Keratinocyte (primary cell): ENCODE measurements around the gene ZNF653.
"Not testable (repeated sequence)": the region's sequence is repeated elsewhere in the genome, so short reads cannot be mapped to it uniquely, and the experiment has no call there.

ENCODE experiments used
- EZH2 ChIP-seq: IDR thresholded peaks from one replicate; pipeline ENCODE4 v1.6.1; 2012; ENCODE audit warnings: inconsistent platforms, mild to moderate bottlenecking, low read length, moderate library complexity
- TF ChIP-seq, protein P1 (sequence below), 3 experiments: IDR thresholded peaks in 1 of 3; conservative IDR thresholded peaks in 1 of 3; optimal IDR thresholded peaks in 1 of 3; 2 replicates in 2 of 3; 3 replicates in 1 of 3; pipeline versions ENCODE3 to v1.5.1; 2011; ENCODE audit warnings: low read length in 3 of 3, mild to moderate bottlenecking in 3 of 3, moderate library complexity in 2 of 3, control low read depth in 1 of 3, inconsistent platforms in 1 of 3; ENCODE audit not compliant: insufficient read depth in 2 of 3; ENCODE audit errors: extremely low read depth in 1 of 3

DNA sequence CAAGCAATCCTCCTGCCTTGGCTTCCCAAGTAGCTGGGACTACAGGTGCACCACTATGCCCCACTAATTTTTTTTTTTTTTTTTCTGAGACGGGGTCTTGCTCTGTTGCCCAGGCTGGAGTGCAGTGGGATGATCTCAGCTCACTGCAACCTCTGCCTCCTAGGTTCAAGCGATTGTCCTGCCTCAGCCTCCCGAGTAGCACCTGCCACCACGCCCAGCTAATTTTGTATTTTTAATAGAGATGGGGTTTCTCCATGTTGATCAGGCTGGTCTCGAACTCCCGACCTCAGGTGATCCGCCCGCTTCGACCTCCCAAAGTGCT is 50.4 kb downstream of the ZNF653 start:
- TF ChIP-seq, protein P1, sequence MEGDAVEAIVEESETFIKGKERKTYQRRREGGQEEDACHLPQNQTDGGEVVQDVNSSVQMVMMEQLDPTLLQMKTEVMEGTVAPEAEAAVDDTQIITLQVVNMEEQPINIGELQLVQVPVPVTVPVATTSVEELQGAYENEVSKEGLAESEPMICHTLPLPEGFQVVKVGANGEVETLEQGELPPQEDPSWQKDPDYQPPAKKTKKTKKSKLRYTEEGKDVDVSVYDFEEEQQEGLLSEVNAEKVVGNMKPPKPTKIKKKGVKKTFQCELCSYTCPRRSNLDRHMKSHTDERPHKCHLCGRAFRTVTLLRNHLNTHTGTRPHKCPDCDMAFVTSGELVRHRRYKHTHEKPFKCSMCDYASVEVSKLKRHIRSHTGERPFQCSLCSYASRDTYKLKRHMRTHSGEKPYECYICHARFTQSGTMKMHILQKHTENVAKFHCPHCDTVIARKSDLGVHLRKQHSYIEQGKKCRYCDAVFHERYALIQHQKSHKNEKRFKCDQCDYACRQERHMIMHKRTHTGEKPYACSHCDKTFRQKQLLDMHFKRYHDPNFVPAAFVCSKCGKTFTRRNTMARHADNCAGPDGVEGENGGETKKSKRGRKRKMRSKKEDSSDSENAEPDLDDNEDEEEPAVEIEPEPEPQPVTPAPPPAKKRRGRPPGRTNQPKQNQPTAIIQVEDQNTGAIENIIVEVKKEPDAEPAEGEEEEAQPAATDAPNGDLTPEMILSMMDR (optimal IDR thresholded peaks at IDR 0.05 in 1 of 3, IDR thresholded peaks at IDR 0.05 in 1 of 3, conservative IDR thresholded peaks at IDR 0.05 in 1 of 3; ENCODE audit: extremely low read depth in 1 of 3, insufficient read depth in 2 of 3, low read length in 3 of 3), result not testable (repeated sequence)
- TF ChIP-seq EZH2, result not testable (repeated sequence)
